Measurements from ENCODE around the gene NOX3.
"Not testable (repeated sequence)": the region's sequence is repeated elsewhere in the genome, so short reads cannot be mapped to it uniquely, and the experiment has no call there.

Gene NOX3

GRCh38 chr6:155468543-155468942 is 12.9 kb upstream of the NOX3 start:
- not testable (repeated sequence) for DNase-seq

GRCh38 chr6:155466539-155466938 is 10.9 kb upstream of the NOX3 start:
- no peak for DNase-seq

GRCh38 chr6:155461556-155461955 is 5.9 kb upstream of the NOX3 start:
- no peak for DNase-seq

- DNase-seq = no peak
Observed at GRCh38 chr6:155454471-155454870, 1.2 kb downstream of the NOX3 start.

GRCh38 chr6:155454008-155454407 is 1.6 kb downstream of the NOX3 start:
- no peak for DNase-seq

- DNase-seq = no peak
Observed at GRCh38 chr6:155452576-155452975, 3.1 kb downstream of the NOX3 start.

- not testable (repeated sequence) for DNase-seq
Observed at GRCh38 chr6:155451530-155451929, 4.1 kb downstream of the NOX3 start.

GRCh38 chr6:155450240-155450581 is 5.4 kb downstream of the NOX3 start:
- no peak for DNase-seq

GRCh38 chr6:155449450-155450239 is 6.0 kb downstream of the NOX3 start:
- no peak for DNase-seq

- no peak for DNase-seq
Observed at GRCh38 chr6:155448668-155449449, 6.8 kb downstream of the NOX3 start.

GRCh38 chr6:155447949-155448348 is 7.7 kb downstream of the NOX3 start:
- DNase-seq = no peak

GRCh38 chr6:155444952-155445903 is 10.4 kb downstream of the NOX3 start:
- no peak for DNase-seq

- no peak for DNase-seq
Observed at GRCh38 chr6:155444120-155444917, 11.3 kb downstream of the NOX3 start.

GRCh38 chr6:155443168-155443567 is 12.5 kb downstream of the NOX3 start:
- DNase-seq = no peak

GRCh38 chr6:155442562-155442961 is 13.1 kb downstream of the NOX3 start:
- no peak for DNase-seq

- DNase-seq = no peak
Observed at GRCh38 chr6:155441112-155441465, 14.6 kb downstream of the NOX3 start.

- no peak for DNase-seq
Observed at GRCh38 chr6:155440398-155441111, 15.1 kb downstream of the NOX3 start.

- DNase-seq = no peak
Observed at GRCh38 chr6:155439376-155439775, 16.3 kb downstream of the NOX3 start.

GRCh38 chr6:155436981-155437749 is 18.5 kb downstream of the NOX3 start:
- DNase-seq = no peak

- no peak for DNase-seq
Observed at GRCh38 chr6:155434829-155435423, 20.7 kb downstream of the NOX3 start.

- DNase-seq = no peak
Observed at GRCh38 chr6:155434096-155434495, 21.5 kb downstream of the NOX3 start.

Measured in activated effector memory CD4-positive, alpha-beta T cell treated with anti-CD3 and anti-CD28 coated beads, Interleukin-2, amount 50 U/mL, for 16 hours (primary cell).